ENCODE data around the gene SESTD1.

Gene SESTD1

GRCh38 chr2:179237209-179237946, 27.3 kb downstream of the SESTD1 start:
- no peaks in the 10 kb centered on the region for H3K36me3 ChIP-seq (ENCODE audit: control insufficient read depth, insufficient read depth, low read length)
- no peaks in the 10 kb centered on the region for H3K9me3 ChIP-seq (ENCODE audit: control insufficient read depth, low read length)
- H3K27ac ChIP-seq (ENCODE audit: low read depth, low read length, severe bottlenecking) = no peak overlapping the region
- H3K4me3 ChIP-seq (ENCODE audit: extremely low read depth, insufficient read depth, low read length, poor library complexity, severe bottlenecking) = no peak overlapping the region
- no CpG with 5 or more reads among the region's 3 CpGs for WGBS, 2 experiments (ENCODE audit: insufficient coverage in 2 of 2)
- H3K4me1 ChIP-seq (ENCODE audit: control insufficient read depth, insufficient read depth, low read length, poor library complexity, severe bottlenecking) = peaks cover 8% of the 10 kb centered on the region

GRCh38 chr2:179235463-179236108, 29.0 kb downstream of the SESTD1 start:
- WGBS, 2 experiments (ENCODE audit: insufficient coverage in 2 of 2) = 91 to 95% methylated on average over 7 of the region's 7 CpGs
- H3K4me1 ChIP-seq (ENCODE audit: control insufficient read depth, insufficient read depth, low read length, poor library complexity, severe bottlenecking) = peaks cover 8% of the 10 kb centered on the region
- H3K36me3 ChIP-seq (ENCODE audit: control insufficient read depth, insufficient read depth, low read length) = no peaks in the 10 kb centered on the region
- H3K9me3 ChIP-seq (ENCODE audit: control insufficient read depth, low read length) = no peaks in the 10 kb centered on the region
- H3K4me3 ChIP-seq (ENCODE audit: extremely low read depth, insufficient read depth, low read length, poor library complexity, severe bottlenecking) = no peak overlapping the region
- no peak overlapping the region for H3K27ac ChIP-seq (ENCODE audit: low read depth, low read length, severe bottlenecking)

DNA sequence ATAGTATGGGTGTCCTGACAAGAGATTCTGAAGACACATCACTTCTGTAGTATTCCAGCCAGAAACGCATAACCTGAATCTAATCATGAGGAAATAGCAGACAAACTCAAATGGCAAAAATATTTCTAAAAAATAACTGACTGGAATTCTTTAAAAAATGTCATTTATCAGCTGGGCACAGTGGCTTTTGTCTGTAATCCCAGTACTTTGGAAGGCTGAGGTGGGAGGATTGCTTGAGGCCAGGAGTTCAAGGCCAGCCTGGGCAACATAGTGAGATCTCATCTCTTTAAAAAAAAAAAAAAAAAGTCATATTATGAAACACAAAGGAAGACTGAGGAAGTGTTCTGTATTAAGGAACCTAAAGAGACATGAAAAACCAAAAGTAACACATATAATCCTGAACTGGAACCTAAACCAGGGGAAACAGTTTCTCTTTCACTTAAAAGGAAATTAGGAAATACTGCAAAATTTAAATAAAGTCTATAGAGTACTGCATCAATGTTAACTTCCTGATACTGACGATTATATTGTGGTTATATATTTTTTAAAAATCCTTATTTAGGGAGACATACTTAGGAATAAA, 29.9 kb downstream of the SESTD1 start:
- H3K9me3 ChIP-seq (ENCODE audit: control insufficient read depth, low read length) = no peaks in the 10 kb centered on the region
- no peak overlapping the region for H3K27ac ChIP-seq (ENCODE audit: low read depth, low read length, severe bottlenecking)
- WGBS, 2 experiments (ENCODE audit: insufficient coverage in 2 of 2) = no CpG with 5 or more reads among the region's 2 CpGs
- H3K36me3 ChIP-seq (ENCODE audit: control insufficient read depth, insufficient read depth, low read length) = no peaks in the 10 kb centered on the region
- H3K4me3 ChIP-seq (ENCODE audit: extremely low read depth, insufficient read depth, low read length, poor library complexity, severe bottlenecking) = no peak overlapping the region
- peaks cover under 1% of the 10 kb centered on the region for H3K4me1 ChIP-seq (ENCODE audit: control insufficient read depth, insufficient read depth, low read length, poor library complexity, severe bottlenecking)

DNA sequence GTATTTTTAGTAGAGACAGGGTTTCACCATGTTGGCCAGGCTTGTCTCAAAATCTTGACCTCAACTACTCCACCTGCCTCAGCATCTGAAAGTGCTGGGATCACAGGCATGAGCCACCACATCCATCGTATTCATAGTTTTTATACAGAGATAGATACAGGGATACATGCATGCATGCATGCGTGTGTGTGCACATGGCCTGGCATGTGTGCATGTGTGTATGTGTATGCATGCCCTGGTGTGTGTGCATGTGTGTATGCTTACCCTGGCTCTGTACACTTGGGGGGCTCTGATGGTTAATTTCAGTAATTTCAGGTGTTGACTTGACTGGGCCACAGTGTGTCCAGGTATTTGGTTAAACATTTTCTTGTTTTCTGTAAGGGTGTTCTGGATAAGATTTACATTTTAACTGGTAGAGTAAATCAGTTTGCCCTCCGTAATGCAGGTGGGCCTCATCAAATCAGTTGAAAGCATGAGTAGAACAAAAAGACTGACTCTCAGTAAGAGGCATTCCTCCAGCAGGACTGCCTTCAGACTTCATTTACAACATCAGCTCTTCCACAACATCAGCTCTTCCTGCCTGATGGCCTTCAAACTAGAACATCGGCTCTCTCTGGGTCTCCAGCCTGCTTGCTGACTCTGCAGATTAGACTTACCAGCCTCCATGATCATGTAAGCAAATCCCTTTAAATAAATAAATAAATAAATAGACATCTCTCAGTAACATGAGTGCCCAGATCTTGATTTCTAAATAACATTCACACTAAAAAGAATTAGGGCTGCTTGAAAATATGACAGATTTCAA, 30.8 kb downstream of the SESTD1 start:
- no peak overlapping the region for H3K27ac ChIP-seq (ENCODE audit: low read depth, low read length, severe bottlenecking)
- no peak overlapping the region for H3K4me3 ChIP-seq (ENCODE audit: extremely low read depth, insufficient read depth, low read length, poor library complexity, severe bottlenecking)
- H3K36me3 ChIP-seq (ENCODE audit: control insufficient read depth, insufficient read depth, low read length) = no peaks in the 10 kb centered on the region
- no peaks in the 10 kb centered on the region for H3K4me1 ChIP-seq (ENCODE audit: control insufficient read depth, insufficient read depth, low read length, poor library complexity, severe bottlenecking)
- no peaks in the 10 kb centered on the region for H3K9me3 ChIP-seq (ENCODE audit: control insufficient read depth, low read length)
- WGBS, 2 experiments (ENCODE audit: insufficient coverage in 2 of 2) = 100% methylated on average over 1 to 2 of the region's 4 CpGs

GRCh38 chr2:179233083-179233490, 31.5 kb downstream of the SESTD1 start:
- H3K4me1 ChIP-seq (ENCODE audit: control insufficient read depth, insufficient read depth, low read length, poor library complexity, severe bottlenecking) = no peaks in the 10 kb centered on the region
- H3K36me3 ChIP-seq (ENCODE audit: control insufficient read depth, insufficient read depth, low read length) = no peaks in the 10 kb centered on the region
- no peak overlapping the region for H3K27ac ChIP-seq (ENCODE audit: low read depth, low read length, severe bottlenecking)
- WGBS, 2 experiments (ENCODE audit: insufficient coverage in 2 of 2) = 86 to 90% methylated on average over 1 to 5 of the region's 5 CpGs
- no peaks in the 10 kb centered on the region for H3K9me3 ChIP-seq (ENCODE audit: control insufficient read depth, low read length)
- H3K4me3 ChIP-seq (ENCODE audit: extremely low read depth, insufficient read depth, low read length, poor library complexity, severe bottlenecking) = no peak overlapping the region

DNA sequence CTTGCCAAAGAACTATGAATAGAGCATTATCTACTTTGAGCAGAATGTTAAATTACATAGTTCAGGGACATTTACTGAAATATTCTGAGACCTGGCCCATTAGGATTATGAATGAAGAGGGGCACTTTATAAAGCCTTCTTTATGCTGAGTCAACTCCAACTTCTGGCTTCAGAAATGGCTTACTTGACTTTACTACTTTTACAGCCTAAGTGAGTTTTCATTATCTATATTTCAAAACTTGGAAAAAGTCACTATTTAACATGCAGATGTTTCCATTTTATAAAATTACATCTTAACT, 37.7 kb downstream of the SESTD1 start:
- Histone ChIP-seq H3K9me3 (ENCODE audit: control insufficient read depth, low read length) (no peaks in the 10 kb centered on the region), H3K4me3 (ENCODE audit: extremely low read depth, insufficient read depth, low read length, poor library complexity, severe bottlenecking) (no peak overlapping the region), H3K4me1 (ENCODE audit: control insufficient read depth, insufficient read depth, low read length, poor library complexity, severe bottlenecking) (no peaks in the 10 kb centered on the region), H3K36me3 (ENCODE audit: control insufficient read depth, insufficient read depth, low read length) (no peaks in the 10 kb centered on the region), H3K27ac (ENCODE audit: low read depth, low read length, severe bottlenecking) (no peak overlapping the region)

- H3K36me3 ChIP-seq (ENCODE audit: control insufficient read depth, insufficient read depth, low read length) = no peaks in the 10 kb centered on the region
- H3K27ac ChIP-seq (ENCODE audit: low read depth, low read length, severe bottlenecking) = no peak overlapping the region
- WGBS, 2 experiments (ENCODE audit: insufficient coverage in 2 of 2) = 79 to 100% methylated on average over 3 of the region's 6 CpGs
- no peaks in the 10 kb centered on the region for H3K4me1 ChIP-seq (ENCODE audit: control insufficient read depth, insufficient read depth, low read length, poor library complexity, severe bottlenecking)
- no peak overlapping the region for H3K4me3 ChIP-seq (ENCODE audit: extremely low read depth, insufficient read depth, low read length, poor library complexity, severe bottlenecking)
- no peaks in the 10 kb centered on the region for H3K9me3 ChIP-seq (ENCODE audit: control insufficient read depth, low read length)
These were observed 38.2 kb downstream of the SESTD1 start for GRCh38 chr2:179226203-179226960.

- Histone ChIP-seq H3K27ac (ENCODE audit: low read depth, low read length, severe bottlenecking) (no peak overlapping the region), H3K36me3 (ENCODE audit: control insufficient read depth, insufficient read depth, low read length) (no peaks in the 10 kb centered on the region), H3K4me3 (ENCODE audit: extremely low read depth, insufficient read depth, low read length, poor library complexity, severe bottlenecking) (no peak overlapping the region), H3K4me1 (ENCODE audit: control insufficient read depth, insufficient read depth, low read length, poor library complexity, severe bottlenecking) (no peaks in the 10 kb centered on the region), H3K9me3 (ENCODE audit: control insufficient read depth, low read length) (no peaks in the 10 kb centered on the region)
- no CpG with 5 or more reads among the region's 2 CpGs for WGBS, 2 experiments (ENCODE audit: insufficient coverage in 2 of 2)
These were observed 40.3 kb downstream of the SESTD1 start for GRCh38 chr2:179224361-179224760.

DNA sequence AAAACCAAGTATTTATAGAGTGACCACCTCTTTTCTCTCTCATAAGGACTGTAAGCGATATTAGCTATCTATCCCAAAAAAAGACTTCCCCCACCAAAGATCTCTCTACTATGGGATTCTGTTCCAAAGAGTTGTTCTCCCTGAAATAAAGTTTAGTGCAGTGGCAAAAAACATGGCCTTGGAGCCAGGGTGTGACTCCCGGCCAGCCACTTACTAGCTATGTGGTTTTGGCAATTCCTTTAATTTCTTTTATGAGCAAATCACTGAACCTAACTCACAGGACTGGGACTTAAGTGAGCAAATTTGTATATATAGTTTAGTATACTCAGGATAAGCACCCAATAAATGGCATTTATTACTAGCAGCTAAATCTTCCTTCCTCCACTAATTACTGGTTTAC, 42.6 kb downstream of the SESTD1 start:
- Histone ChIP-seq H3K4me1 (ENCODE audit: control insufficient read depth, insufficient read depth, low read length, poor library complexity, severe bottlenecking) (no peaks in the 10 kb centered on the region), H3K4me3 (ENCODE audit: extremely low read depth, insufficient read depth, low read length, poor library complexity, severe bottlenecking) (no peak overlapping the region), H3K36me3 (ENCODE audit: control insufficient read depth, insufficient read depth, low read length) (no peaks in the 10 kb centered on the region), H3K27ac (ENCODE audit: low read depth, low read length, severe bottlenecking) (no peak overlapping the region), H3K9me3 (ENCODE audit: control insufficient read depth, low read length) (no peaks in the 10 kb centered on the region)
- no CpG with 5 or more reads among the region's 2 CpGs for WGBS, 2 experiments (ENCODE audit: insufficient coverage in 2 of 2)

DNA sequence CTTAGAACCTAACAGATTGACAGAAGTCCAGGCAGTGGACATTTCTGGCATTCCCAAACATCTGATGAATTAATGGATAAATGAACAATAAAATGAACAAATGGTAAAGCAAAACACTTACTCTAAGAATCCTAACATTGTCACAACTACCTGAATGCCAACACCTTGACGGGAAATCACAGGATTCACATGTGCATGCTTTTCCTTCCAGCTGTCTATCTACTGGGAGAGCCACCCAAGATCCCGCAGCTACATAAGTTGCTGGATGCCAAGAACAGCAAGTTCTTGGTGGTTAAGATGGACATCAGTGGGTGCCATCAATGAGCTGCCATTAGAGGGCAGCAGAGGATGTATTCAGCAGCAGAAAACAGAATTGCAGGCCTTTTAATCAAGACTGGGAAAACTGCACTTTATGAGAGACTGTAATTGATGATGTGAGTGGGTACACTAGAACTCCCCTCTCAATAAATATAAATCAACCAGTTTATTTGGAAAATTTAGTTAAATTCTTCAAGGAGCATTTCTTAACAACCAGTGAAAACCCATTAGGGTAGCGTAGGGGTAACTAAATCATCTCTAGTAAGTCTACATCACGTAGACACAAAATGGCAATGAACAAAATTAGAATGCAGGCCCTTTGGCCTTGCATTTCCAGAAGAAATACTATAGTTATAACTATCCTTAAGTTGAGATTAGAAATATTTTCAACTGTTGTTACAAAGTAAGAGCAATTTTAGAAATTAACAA, 45.6 kb downstream of the SESTD1 start:
- no peaks in the 10 kb centered on the region for H3K4me1 ChIP-seq (ENCODE audit: control insufficient read depth, insufficient read depth, low read length, poor library complexity, severe bottlenecking)
- 50 to 64% methylated on average over 2 of the region's 4 CpGs for WGBS, 2 experiments (ENCODE audit: insufficient coverage in 2 of 2)
- no peaks in the 10 kb centered on the region for H3K9me3 ChIP-seq (ENCODE audit: control insufficient read depth, low read length)
- no peak overlapping the region for H3K4me3 ChIP-seq (ENCODE audit: extremely low read depth, insufficient read depth, low read length, poor library complexity, severe bottlenecking)
- no peaks in the 10 kb centered on the region for H3K36me3 ChIP-seq (ENCODE audit: control insufficient read depth, insufficient read depth, low read length)
- no peak overlapping the region for H3K27ac ChIP-seq (ENCODE audit: low read depth, low read length, severe bottlenecking)

All from mesodermal cell (in vitro differentiated cells).